HG03025 (cell line): Measurements from ENCODE around the gene PFDN2.
"Not testable (repeated sequence)": the region's sequence is repeated elsewhere in the genome, so short reads cannot be mapped to it uniquely, and the experiment has no call there.

Experiments
- ATAC-seq: cut with Tn5 transposase; IDR thresholded peaks from one replicate; pipeline ENCODE4 v1.9.1; 2021; ENCODE audit warnings: mild to moderate bottlenecking, moderate library complexity; ENCODE audit not compliant: unreplicated experiment, low FRiP score

The PFDN2 gene

GRCh38 chr1:161065681-161066080 lies 52.2 kb downstream of the PFDN2 start:
- ATAC-seq: not testable (repeated sequence)

GRCh38 chr1:161063936-161064335 lies 53.9 kb downstream of the PFDN2 start:
- not testable (repeated sequence) for ATAC-seq

- no peak for ATAC-seq
Observed at GRCh38 chr1:161061419-161061818, 56.4 kb downstream of the PFDN2 start.

- no peak for ATAC-seq
Observed at GRCh38 chr1:161059293-161059692, 58.5 kb downstream of the PFDN2 start.

- no peak for ATAC-seq
Observed at GRCh38 chr1:161054805-161055204, 63.0 kb downstream of the PFDN2 start.

GRCh38 chr1:161054232-161054631 lies 63.6 kb downstream of the PFDN2 start:
- no peak for ATAC-seq

- ATAC-seq: no peak
Observed at GRCh38 chr1:161052899-161053298, 64.9 kb downstream of the PFDN2 start.

- no peak for ATAC-seq
Observed at GRCh38 chr1:161051219-161051618, 66.6 kb downstream of the PFDN2 start.
